ENCODE measurements around the gene SLC39A11.
A peak's percentile ranks its signal among the peaks of the same experiment; 100 is the strongest.
"Not testable (repeated sequence)": the region's sequence is repeated elsewhere in the genome, so short reads cannot be mapped to it uniquely, and the experiment has no call there.

The SLC39A11 gene

GRCh38 chr17:72733619-72734282 lies 358.7 kb downstream of the SLC39A11 start:
- DNase-seq, result no peak

DNA sequence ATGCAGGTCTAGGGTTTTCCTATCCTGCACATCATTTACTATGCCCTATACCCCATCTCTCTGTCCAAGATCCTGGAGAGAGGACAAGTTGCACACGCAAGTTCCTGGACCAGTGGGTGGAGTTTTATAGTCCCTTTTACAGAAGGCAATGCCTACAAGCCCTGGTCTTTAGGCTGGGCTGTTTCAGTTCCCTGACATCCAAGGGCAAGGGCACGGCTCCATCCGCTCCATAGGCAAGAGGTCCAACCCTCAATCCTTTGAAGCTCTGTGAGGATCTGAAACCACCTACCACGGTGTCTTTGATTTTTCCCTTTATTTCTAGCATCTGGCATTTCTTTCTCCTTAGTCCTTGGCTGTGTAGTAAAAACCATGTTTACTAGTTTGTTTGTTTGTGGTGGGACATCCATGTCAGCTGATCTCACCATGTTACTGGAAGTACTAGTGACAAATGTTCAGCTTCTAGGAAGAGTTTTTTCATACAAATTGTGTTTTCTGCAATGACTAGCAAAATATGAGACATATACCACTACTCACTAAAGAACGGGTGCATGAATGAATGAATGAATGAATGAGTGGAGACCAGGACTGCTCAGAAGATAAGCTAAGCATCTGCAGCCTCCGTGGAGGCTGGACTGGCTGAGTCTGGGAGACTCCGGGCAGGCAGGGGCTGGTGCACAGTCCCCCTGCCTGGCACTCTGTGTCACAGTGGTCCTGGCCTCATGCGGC lies 359.4 kb downstream of the SLC39A11 start:
- DNase-seq, result no peak

DNA sequence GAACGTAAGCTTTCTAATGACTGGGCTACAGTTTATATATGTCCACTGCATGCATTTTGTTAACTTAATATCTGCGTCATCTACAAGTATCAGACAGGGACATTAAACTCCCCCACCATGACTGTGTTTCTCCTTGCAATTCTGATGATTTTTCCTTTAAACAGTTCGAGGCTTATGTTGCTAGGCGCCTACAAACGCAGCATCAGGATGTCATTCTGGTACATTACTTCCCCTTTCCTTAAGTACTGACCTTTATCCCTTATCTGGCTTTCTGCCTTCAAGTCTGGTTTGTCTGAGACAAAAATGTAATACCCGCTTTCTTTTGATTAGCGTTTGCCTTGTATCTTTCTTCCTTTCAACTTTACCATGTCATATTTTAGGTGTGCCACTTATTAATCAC lies 362.4 kb downstream of the SLC39A11 start:
- DNase-seq, result no peak

- DNase-seq, result peak; percentile 27
Observed at GRCh38 chr17:72726936-72727335, 365.6 kb downstream of the SLC39A11 start.

DNA sequence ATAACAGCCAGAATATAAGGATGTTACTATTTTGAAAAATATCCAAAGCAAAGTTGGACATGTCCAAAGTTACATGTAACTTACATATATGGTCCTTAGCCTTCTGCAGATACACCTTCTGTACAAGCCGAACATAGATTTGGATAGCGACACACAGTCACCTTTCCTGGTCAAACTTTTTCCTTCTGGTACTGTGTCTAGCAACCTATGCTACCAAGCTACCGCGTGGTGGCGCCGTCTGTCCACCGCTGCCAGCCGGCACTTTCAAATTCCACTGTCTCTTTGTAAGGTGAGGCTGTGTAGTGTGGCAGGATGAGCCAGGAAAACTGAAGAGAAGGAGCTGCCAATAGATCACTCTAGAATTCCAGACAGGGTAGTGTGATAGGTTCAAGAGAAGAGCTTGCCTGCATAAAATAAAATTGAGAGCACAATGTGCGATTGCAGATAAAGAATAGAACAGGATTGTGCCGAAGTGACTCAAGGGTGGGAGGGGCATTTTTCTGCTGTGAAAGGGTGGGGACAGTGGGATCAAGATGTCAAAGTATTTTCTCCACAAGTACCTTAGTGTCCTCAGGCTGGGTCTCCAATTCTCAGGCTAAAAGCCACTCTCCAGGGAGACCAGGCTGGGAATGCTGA lies 366.9 kb downstream of the SLC39A11 start:
- peak; percentile 77 for DNase-seq

DNA sequence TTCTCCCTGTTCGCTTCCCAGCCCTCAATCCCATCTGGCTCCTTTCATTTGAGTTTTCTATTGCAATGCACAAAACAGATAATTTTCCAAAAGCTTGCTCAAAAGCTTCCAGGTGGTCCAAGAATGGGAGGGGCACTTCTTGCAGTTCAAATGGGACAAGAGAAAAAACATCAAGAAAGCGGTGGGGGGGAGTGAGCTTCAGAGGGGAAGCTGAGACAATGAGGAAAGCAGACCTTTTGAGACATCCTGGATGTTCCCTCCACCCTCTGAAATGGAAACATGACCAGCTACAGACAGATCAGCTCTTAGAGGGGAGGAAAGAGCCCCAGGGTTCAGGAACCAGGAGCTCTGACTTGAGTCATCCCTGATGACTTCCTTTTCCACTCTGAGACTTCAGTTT lies 368.2 kb downstream of the SLC39A11 start:
- DNase-seq, result no peak

DNA sequence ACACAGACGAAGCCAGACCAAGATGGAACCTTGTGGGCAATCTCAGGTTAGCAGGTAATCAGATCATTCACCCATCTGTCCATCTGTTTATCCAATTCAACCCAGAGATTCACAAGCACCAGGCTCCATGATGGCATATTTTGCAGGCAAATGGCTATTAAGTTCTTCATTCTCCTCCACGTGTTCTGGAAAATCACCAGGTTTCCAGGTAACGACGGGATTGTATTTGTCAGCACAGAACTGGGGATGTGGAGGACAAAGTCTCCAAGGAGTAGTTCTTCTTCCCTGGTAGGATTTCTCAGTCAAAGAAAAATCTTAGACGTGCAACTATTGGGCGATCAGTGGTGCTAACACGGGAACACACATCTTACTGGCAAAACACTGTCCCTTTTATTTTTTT lies 368.8 kb downstream of the SLC39A11 start:
- DNase-seq, result no peak

GRCh38 chr17:72720494-72720825 lies 372.0 kb downstream of the SLC39A11 start:
- DNase-seq, result no peak

DNA sequence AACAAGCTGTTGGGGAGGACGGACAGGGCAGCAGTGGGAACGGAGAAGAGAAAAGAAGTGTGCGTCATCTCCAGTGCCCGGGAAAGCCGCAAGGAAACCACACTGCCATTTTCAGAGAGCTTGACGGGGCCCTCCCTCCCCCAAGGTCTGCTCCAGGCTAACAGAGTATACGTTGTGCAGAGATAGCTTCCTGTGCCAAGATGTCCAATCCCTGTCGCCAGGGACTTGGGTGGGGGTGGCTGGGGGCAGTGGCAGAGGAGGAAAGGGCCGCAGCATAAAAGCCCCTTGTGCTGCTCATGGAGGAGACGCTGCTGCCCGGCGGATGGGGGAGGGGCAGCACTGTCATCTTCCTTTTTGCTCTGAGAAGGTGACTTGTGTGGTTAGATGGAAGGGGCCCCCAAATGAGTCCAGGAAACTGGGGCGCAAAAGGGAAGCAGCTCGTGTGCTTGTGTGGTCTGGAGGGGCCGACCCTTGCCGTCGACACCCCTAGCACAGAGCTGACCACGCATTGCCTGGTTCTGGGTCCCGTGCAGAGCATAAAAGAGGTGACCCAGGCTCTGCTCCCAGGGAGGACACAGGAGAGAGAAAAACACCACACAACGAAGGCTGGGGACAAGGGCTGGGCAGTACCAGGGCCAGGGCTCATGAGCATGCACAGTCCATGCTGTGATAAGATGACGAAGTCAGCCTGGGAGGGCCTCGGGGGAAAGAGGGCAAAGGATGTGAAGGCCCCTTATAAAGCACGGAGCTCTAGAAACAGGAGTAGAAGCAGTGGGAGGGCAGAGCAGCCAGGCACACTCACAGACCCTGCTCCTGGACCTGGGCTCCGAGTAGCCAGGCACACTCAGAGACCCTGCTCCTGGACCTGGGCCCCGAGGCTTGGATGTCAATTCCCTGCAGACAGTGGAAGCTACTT lies 372.7 kb downstream of the SLC39A11 start:
- DNase-seq, result no peak

DNA sequence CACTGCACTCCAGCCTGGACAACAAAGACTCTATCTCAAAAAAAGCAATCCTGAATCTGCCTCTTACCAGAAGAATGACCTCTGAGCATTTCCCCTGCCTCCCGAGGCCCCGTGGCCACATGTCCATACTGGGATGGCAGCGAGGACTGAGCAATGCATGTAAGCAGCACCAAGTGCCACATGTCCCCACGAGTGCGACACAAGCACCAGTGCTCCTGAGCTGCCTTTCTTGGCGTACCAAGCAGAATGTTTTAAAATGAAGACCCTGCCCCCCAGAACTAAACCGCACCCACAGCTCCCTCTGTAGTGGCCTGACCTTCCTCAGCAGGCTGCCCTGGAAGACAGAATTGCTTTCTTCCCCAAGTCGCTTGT lies 373.3 kb downstream of the SLC39A11 start:
- DNase-seq, result no peak

- DNase-seq, result no peak
Observed at GRCh38 chr17:72717676-72718075, 374.8 kb downstream of the SLC39A11 start.

DNA sequence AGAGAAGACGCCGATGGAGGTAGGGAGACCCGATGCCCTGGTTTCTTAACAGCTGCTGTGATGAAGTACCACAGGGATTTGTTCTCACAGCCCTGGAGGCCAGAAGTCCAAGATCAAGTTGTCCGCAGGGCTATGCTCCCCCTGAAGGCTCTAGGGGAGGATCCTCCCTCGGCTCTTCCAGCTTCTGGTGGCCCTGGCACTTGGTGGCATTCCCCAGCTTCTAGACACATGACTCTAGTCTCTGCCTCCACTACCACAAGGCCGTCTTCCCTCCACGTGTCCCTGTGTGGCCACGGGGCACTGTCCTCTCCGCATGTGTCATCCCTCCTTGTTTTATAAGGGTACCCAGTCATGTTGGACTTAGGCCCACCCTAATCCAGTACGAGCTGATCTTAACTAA lies 375.2 kb downstream of the SLC39A11 start:
- DNase-seq, result no peak

- DNase-seq, result no peak
Observed at GRCh38 chr17:72715906-72716572, 376.4 kb downstream of the SLC39A11 start.

- DNase-seq, result peak; percentile 88
Observed at GRCh38 chr17:72714357-72714966, 378.0 kb downstream of the SLC39A11 start.

GRCh38 chr17:72713701-72714100 lies 378.8 kb downstream of the SLC39A11 start:
- no peak for DNase-seq

- no peak for DNase-seq
Observed at GRCh38 chr17:72711521-72712310, 380.8 kb downstream of the SLC39A11 start.

GRCh38 chr17:72710834-72711233 lies 381.7 kb downstream of the SLC39A11 start:
- DNase-seq, result no peak

DNA sequence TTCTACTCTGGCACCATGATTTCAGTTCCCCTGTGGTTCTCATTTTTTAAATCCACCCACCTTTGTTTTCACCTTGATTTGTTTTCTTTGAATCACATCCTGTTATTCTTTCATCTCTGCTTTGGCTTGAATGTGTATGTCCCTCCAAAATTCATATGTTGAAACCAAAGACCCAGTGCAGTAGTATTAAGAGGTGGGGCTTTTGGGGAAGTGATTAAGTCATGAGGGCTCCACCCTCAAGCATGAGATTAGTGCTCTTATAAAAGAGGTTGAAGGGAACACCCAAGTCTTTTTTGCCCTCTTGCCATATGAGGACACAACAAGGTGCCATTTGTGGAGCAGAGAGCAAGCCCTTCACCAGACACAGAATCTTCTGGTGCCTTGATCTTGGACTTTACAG lies 382.3 kb downstream of the SLC39A11 start:
- DNase-seq, result no peak

GRCh38 chr17:72708682-72709081 lies 383.8 kb downstream of the SLC39A11 start:
- not testable (repeated sequence) for DNase-seq

GRCh38 chr17:72707881-72708280 lies 384.6 kb downstream of the SLC39A11 start:
- DNase-seq, result no peak

DNA sequence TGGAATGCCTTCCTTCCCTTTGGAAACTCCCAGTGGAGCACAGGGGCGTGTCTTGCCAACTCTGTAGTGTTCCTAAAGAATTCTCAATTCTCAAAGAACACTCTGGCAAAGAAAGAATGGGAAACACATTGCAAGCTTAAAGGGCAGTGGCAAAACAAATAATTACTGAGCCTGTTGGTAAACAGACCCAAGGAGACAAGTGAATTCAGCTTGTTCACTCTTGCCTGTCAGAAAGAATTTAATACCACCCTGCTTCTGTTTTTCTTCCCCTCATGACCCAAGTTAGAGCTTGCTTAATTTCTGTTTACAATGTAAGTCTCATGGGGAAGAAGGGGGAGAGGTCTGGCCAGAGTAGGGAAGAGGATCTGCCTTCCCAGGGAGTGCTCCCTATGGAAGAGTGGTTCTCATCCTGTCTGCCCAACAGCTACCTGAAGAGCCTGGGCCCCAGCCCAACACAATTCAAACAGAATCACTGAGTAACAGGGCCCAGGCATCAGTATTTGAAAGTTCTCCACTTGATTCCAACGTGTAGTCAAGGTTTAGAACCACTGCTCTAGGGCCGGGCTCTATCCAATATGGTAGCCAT lies 386.0 kb downstream of the SLC39A11 start:
- no peak for DNase-seq
